Colon (tissue), 2 donors: ENCODE measurements around the gene C17orf107.
"Not testable (repeated sequence)": the region's sequence is repeated elsewhere in the genome, so short reads cannot be mapped to it uniquely, and the experiment has no call there.

Source experiments
- FAIRE-seq: peaks from 2 replicates; lab custom pipeline; 2012; peaks lifted over from hg19 to GRCh38; lab: Jason Lieb, UNC
- donor health status: control.
- donor health status: control.

C17orf107 gene

DNA sequence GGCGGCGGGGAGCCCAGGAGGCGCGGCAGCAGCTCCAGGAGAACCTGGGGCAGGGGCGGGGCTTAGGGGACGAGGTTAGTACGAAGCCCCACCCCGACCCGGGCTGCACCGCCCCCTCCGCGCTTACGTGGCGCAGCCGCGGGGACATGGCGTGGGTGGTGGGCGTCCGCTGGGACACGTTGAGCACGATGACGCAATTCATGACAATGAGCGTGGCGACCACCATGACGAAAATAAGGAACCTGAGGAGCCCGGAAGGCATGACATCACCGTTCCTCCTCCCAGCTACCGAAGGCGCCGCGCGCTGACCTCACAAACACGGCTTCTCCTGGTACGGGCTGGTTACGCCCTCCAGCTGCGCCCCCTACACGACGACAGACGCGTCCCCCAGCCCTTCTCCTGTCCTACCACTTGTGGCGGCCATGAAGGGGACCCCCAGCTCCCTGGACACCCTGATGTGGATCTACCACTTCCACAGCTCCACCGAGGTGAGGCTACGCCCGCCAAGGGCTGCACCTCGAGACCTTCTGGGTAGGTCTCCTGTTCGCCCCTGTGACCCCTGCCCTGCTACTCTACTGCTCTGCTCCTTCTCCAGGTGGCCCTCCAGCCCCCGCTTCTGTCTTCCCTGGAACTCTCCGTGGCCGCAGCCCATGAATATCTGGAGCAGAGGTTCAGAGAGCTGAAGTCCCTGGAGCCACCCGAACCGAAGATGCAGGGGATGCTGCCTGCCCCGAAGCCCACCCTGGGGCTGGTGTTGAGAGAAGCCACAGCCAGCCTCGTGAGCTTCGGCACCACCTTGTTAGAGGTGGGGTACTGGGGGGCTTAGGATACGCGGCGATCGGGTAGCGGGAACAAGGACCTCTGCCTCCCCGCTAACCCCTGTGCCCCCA, at the start of gene C17orf107:
C17orf107 (plus strand) TSS at position 196 of the 890 bp plus-strand sequence; CDS start at position 423, 227 bp downstream.
- FAIRE-seq = no peak

DNA sequence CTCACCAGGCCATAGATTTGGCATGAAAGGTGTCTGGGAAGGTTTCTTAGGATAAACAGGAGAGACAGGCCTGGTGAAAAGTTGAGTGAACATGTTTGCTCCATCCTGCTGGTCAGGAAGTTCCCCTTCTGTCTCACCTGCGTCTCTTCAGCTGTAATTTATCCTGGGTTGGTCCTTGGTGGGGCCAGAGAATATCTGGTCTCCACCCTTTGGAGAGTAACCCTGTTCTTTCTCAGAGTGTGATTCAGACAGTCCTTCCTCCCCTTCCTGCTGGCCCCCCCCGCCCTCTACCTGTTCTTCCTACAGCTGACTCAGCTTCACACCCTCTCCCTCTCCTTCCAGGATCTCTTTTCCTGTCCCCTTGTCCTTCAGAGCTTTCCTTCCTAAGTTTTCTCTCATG, 49.1 kb upstream of the C17orf107 start:
- FAIRE-seq = no peak

DNA sequence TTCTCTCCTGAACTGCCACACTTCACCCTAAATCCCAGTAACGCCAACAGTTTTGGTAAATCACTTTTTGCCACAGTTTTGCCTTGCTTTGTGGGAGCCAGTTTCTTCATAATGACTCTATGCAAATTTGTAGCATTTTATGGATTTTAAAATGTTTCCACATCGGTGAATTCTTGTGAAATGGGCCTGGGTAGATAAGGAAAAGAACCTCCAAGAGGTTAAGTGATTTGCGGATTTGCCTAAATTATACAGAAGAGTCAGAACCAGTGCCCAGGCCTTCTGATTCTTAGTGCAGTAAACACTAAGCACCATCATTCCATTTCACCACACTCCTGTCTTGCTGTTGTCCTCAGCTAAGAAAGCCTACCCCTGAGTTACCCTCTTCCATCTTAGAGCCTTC, 48.3 kb upstream of the C17orf107 start:
- no peak for FAIRE-seq

DNA sequence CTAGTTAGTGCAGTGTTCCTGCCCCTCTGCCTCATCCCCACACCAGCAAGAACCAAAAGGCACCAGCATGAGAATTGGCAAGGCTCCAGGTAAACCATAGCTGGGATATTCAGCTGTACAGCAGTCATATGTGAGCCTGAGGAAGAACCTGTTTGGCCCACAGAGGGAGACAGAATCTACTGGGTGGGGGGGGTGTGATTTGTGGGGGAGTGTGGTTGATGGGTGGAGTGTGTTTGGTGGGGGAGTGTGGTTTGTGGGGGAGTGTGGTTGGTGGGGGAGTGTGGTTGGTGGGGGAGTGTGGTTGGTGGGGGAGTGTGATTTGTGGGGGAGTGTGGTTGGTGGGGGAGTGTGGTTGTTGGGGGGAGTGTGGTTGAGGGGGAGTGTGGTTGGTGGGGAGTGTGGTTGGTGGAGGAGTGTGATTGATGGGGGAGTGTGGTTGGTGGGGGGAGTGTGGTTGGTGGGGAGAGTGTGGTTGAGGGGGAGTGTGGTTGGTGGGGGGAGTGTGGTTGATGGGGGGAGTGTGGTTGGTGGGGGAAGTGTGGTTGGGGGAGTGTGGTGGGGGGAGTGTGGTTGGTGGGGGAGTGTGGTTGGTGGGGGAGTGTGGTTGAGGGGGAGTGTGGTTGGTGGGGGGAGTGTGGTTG, 46.6 kb upstream of the C17orf107 start:
- no peak for FAIRE-seq

DNA sequence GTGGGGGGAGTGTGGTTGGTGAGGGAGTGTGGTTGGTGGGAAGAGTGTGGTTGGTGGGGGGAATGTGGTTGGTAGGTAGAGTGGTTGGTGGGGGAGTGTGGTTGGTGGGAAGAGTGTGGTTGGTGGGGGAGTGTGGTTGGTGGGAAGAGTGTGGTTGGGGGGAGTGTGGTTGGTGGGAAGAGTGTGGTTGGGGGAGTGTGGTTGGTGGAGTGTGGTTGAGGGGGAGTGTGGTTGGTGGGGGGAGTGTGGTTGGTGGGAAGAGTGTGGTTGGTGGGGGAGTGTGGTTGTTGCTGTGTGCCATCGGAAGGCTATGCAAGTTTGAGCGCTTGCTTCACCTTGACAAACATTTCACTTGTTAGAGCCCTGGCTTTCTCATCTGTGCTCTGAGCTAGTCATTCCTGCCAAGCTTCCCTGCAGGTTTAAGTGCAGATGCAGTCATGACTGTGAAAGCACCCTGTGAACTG, 46.1 kb upstream of the C17orf107 start:
- no peak for FAIRE-seq

DNA sequence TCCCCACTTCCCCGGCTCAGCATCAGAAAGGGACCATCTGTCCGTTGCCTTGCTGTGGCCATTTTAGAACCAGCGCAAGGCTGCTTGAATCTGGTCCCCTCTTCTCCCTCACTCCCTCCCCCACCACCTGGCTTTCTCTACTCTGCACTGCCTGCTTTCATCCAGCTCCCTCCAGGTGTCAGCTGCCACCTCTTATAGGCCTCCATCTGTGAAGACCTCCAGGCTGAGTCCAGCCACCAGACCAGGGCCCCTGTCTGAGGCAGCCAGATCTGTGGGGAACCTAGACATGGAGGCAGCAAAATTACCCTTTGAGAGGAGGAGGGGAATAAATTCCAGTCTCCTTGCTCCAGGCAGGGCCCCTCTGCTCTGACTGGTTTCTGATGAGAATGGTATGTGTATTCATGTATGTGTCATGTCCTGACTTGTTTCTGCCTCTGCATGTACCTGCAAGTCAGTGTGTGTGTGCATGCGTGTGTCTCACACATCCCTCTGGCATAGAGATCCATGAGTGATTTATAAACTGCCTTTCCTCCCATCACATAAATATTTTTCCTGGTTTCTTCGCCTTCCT, 45.1 kb upstream of the C17orf107 start:
- FAIRE-seq = no peak

DNA sequence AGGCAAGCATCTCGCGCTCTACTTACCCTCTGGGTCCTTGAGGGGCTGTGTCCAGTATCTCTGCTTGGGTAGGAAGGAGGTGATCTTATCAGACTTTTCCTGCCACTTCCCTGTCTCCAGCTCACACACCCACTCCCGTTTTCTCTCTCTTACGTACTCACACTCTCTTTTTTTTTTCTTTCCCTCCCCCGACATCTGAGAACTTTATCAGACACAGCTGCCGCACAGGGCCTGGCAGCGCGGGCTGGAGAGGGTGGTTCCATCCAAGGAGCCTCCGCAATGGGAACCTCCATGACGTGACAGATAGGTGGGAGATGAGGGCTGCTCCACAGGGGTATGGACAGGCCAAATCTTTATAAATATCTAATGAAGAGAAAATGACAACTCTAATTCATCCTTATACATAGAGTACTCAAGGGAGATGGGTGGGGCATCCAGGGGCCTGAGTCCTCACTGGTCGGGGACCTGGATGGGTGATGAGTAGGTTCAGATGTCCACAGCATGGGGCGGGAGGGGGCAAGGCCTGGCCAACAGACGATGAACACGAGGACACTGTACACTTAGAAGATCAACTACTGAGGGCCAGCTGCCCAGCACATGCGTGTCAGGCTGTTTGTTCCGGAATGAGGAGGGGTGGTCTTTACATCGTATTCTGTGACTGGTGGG, 42.9 kb upstream of the C17orf107 start:
- no peak for FAIRE-seq

DNA sequence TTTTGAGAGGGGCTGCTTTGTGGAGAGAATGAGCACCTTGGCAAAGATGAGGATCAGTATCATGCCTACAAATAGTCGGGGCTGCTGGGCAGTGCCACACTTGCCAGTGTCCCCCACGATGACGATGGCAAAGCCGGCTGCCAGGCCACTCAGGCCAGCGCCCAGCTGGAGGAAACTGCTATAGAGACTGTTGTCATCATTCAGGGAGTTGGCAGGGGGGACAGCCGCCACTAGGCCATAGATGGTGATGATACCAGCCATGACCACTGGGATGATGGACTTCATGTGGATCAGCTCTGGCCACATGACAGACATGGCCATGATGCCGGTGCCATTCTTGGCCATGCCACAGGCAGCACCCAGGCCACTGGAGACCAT, 42.4 kb upstream of the C17orf107 start:
- FAIRE-seq = no peak

DNA sequence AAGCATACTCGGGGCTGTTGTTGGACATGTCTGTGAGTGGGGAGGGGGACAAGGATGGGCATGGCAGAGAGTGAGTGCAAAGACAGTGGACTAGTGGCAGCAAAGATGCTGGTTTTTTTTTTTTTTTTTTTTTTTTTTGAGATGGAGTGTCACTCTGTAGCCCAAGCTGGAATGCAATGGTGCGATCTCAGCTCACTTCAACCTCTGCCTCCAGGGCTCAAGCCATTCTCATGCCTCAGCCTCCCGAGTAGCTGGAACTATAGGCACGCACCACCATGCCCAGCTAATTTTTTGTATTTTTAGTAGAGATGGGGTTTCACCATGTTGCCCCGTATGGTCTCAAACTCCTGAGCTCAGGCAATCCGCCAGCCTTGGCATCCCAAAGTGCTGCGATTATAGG, 42.0 kb upstream of the C17orf107 start:
- not testable (repeated sequence) for FAIRE-seq

DNA sequence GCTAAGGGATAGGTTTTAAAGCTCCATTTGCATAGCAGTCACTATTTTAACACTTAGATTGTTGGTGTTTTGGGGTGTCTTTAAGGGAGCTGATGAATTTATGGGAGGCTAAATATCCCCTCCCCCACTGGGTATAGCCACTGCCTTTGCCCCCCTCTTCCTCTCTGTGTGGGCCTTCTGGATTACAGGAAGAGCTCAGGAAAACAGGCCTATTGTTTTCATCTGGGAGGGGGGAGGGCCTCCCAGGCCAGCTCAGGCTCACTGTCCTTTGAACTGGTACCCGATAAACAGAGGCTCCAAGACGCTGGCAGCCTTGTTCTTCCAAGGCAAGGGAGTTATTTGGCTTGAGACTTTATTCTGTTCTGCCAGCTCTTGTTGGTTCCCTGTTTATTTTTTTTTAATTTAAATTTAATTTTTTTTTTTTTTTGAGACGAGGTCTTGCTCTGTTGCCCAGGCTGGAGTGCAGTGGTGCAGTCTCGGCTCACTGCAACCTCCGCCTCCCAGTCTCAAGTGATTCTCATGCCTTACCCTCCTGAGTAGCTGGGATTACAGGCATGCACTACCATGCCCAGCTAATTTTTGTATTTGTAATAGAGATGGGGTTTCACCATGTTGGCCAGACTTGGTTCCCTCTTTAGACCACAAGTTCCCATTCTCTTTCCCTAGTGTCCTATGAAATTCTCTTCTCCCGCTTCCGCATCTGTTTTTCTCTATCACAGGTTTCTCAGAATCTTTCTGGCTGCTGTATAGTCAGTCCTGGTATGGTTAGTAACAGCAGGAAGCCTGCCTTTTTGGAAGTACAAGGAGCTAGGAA, 41.1 kb upstream of the C17orf107 start:
- FAIRE-seq = no peak

DNA sequence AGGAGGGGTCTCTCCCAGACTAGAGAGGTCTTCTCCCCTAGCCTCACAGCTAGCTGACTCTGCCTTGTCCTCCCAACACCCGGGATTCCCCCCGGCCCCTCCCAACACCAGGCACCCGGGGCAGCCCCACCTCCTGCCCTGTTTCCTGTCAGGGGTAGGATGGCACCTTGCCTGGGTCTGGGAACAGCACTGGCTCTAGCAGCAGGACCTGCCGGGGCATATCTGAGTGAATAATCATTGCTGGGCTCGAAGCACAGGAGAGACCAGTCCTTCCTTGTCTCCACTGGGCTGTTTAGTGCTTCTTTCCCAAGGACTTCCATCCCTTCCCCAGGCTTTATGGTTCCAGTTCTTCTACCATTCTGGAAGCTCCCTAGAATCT, 40.5 kb upstream of the C17orf107 start:
- FAIRE-seq = no peak

DNA sequence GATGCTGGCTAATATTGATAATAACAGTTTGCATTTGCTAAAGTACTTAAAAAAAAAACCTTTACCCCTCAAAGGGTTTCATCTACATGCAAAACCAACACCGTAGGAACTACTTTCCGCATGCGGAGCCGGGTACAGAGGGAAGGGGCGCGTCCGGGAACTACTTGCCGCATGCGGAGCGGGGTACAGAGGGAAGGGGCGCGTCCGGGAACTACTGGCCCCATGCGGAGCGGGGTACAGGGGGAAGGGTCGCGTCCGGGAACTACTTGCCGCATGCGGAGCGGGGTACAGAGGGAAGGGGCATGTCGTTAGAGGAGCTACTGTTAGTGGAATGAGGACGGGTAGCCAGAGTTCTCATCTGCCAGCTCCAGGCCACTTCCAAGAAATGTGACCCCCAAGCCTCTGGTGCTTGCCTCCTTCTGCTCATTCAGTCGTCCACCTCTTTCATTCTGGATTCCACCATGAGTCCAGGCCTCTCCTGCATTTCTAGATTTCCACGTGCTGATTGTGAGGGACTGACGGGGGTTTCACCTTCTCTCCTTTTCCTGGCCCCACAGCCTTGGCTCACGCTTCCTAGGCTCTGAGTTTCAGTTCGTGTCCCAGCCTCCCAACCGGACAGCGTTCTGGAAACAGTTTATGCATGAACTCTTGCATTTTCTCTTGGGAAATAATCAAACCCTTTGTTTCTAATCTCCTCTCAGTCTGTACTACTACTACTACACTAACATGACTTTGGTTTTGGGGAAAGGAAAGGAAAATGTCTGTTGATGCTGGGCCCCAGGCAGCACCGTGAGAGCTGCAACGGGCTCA, 39.3 kb upstream of the C17orf107 start:
- FAIRE-seq = no peak

DNA sequence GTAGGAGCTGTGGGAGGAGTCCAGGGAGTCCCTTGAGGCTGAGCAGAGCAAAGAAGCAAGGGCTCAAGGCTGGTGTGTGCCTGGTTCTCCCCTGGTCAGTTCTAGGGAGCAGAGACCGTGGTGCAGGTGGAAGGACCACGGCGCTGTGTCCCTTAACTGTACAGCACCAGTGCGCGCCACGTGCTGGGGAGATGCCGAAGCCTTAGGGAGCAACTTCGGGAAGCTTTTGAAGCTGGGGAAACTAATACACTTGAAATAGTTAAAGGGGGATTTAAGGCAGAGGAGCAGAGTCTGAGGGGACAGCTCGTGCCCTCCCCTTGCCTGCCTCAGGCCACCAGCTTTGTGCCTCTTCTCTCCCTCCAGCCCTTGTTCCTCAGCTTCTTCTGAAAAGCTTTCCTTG, 38.7 kb upstream of the C17orf107 start:
- no peak for FAIRE-seq

DNA sequence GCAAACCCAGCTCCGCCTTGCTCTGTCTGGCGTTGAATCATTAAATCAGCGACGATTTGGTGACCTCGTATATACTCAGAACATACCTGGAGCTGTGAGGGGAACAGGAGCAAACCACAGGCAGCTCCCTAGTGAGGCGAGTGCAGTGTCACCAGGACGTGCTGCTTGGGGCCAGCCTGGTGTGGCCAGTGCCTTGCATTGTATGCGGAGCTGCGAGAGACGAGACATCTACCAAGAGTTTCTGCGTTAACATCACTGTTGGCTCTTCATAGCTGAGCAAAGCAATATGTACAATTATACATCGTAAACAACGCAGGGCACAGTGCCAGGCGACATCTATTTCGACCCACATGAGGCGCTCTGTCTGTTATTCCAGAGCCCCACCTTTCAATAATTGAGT, 38.3 kb upstream of the C17orf107 start:
- no peak for FAIRE-seq

DNA sequence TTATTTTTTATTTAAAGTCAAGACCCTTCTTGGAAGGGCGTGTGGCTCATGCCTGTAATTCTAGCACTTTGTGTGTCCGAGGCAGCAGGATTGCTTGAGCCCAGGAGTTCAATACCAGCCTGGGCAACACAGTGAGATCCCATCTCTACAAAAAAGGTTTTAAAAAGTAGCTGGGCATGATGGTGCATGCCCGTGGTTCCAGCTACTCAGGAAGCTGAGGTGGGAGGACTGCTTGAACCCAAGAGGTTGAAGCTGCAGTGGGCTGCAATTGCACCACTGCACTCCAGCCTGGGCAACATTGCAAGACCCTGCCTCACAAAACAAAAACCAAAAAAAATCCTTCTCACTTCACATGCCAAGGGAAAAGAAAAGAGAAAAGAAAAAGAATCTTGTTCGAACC, 36.6 kb upstream of the C17orf107 start:
- no peak for FAIRE-seq

DNA sequence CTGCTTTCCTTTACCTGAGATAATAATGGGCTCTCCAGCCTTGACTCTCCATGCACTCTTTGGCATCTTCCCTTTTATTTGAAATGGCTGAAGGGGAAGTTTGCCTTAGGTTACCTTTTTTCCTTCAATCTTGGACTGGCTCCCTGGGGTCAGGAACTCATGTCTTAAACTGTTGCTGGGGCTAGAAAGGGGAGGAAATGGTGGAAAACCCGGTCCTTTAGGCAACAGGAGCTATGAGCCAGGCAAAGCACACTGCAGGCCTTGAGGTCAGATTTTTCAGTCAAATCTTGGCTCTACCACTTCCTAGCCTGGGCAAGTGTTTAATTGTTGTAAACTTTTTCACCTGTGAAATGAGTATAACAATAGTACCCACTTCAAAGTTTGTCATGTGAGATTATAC, 36.0 kb upstream of the C17orf107 start:
- no peak for FAIRE-seq

DNA sequence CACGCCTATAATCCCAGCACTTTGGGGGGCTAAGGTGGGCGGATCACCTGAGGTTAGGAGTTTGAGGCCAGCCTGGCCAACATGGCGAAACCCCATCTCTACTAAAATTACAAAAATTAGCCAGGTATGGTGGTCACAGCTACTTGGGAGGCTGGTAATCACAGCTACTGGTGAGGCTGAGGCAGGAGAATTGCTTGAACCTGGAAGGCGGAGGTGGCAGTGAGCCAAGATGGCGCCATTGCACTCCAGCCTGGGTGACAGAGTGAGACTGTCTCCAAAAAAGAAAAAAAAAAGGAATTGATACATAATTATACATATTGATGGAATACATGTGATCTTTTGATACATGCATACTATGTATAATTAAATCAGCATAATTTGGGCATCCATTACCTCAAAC, 31.8 kb upstream of the C17orf107 start:
- FAIRE-seq = not testable (repeated sequence)

DNA sequence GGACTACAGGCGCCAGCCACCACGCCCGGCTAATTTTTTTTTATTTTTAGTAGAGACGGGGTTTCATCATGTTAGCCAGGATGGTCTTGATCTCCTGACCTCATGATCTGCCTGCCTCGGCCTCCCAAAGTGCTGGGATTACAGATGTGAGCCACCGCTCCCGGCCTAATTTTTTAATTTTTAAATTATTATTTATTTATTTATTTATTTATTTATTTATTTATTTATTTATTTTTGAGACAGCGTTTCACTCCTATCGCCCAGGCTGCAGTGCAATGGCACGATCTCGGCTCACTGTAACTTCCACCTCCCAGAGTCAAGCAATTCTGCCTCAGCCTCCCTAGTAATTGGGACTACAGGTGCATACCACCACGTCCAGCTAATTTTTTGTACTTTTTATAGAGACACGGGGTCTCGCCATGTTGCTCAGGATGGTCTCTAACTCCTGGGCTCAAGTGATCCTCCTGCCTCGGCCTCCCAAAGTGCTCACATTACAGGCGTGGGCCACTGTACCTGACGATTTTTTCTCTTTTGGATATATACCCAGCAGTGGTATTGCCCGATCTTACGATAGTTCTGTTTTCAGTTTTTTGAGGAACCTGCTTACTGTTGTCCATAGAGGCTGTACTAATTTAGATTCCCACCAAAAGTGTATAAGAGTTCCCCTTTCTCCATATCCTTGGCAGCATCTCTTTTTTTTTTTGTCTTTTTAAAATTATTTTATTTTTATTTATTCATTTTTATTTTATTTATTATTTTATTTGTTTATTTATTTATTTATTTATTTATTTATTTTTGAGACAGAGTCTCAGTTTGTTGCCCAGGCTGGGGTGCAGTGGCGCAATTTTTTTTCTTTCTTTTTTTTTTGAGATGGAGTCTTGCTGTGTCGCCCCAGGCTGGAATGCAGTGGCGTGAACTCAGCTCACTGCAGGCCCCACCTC, 30.0 kb upstream of the C17orf107 start:
- FAIRE-seq = not testable (repeated sequence)

DNA sequence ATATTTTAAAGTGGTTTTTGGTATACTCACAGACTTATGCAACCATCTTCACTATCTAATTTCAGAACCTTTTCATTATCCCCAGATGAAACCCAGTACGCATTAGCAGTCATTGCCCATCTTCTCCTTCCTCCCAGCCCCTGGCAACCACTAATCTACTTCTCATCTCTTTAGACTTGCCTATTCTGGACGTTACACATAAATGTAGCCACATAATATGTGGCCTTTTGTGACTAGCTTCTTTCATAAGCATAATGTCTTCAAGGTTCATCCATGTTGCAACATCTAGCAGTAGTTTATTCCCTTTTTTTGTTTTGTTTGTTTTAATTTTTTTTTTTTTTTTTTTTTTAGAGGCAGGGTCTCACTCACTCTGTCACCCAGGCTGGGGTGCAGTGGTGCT, 28.5 kb upstream of the C17orf107 start:
- no peak for FAIRE-seq

DNA sequence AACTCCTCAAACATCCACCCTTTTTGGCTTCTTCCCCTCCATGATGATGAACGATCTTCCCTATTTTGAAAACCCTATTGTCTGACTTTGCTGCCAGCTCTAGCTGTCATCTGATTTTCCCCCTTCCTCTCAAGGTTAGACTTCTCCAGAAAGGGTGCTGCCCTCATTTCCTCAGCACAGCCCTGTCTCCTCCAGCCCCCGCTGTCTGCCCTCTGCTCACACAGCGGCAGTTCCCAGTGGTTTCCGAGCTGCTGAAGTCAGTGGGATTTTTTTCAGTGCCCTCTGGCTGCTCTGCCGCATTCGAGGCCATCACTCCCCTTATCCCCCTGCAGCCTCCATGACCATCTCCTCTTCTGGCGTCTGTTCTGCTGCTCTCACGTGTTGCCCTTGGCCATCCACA, 26.6 kb upstream of the C17orf107 start:
- no peak for FAIRE-seq
